Muscle layer of duodenum (tissue), 2 donors: Measurements from ENCODE around the gene ADAM10.
A peak's percentile ranks its signal among the peaks of the same experiment; 100 is the strongest.
"Not testable (repeated sequence)": the region's sequence is repeated elsewhere in the genome, so short reads cannot be mapped to it uniquely, and the experiment has no call there.

Source experiments
- H3K27ac ChIP-seq: one replicate; pipeline ENCODE4 v1.7.0; 2013; ENCODE audit warnings: mild to moderate bottlenecking, low read length
- H3K27me3 ChIP-seq: one replicate; pipeline ENCODE4 v1.7.0; 2013; ENCODE audit warnings: low read depth, mild to moderate bottlenecking, control low read depth, low read length
- H3K36me3 ChIP-seq, 2 donors: one replicate each; pipeline ENCODE4 v1.7.0; 2013; ENCODE audit warnings: low read length in 2 of 2, control low read depth in 1 of 2, mild to moderate bottlenecking in 1 of 2; ENCODE audit not compliant: insufficient read depth in 2 of 2, control insufficient read depth in 1 of 2
- H3K4me1 ChIP-seq, 2 donors: one replicate each; pipeline ENCODE4 v1.7.0; 2013; ENCODE audit warnings: low read length in 2 of 2, mild to moderate bottlenecking in 2 of 2, control low read depth in 1 of 2, moderate library complexity in 1 of 2; ENCODE audit not compliant: insufficient read depth in 2 of 2, control insufficient read depth in 1 of 2
- H3K4me3 ChIP-seq, 2 donors: one replicate each; pipeline ENCODE4 v1.7.0; 2013; ENCODE audit warnings: low read length in 2 of 2, low read depth in 1 of 2, mild to moderate bottlenecking in 1 of 2
- H3K9me3 ChIP-seq, 2 donors: one replicate each; pipeline ENCODE4 v1.7.0; 2013; ENCODE audit warnings: low read length in 2 of 2, control low read depth in 1 of 2, mild to moderate bottlenecking in 1 of 2; ENCODE audit not compliant: control insufficient read depth in 1 of 2
- donor health status: healthy.

ADAM10 gene

DNA sequence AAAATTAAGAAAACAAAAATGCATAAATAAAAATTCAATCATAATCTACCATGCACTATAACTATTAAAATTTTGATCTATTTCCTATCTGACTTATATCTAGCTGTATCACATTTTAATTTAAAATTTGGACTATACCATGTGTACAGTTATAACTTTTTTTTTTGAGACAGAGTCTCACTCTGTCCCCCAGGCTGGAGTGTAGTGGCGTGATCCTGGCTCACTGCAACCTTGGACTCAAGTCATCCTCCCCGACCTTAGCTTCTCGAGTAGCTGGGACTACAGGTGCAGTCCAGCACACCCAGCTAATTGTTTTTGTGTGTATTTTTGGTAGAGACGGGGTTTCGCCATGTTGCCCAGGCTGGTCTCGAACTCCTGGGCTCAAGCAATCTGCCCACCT, 119.9 kb downstream of the ADAM10 start:
- Histone ChIP-seq H3K36me3 (peaks cover 4 to 7% of the 10 kb centered on the region in 2 donors), H3K9me3 (no peaks in the 10 kb centered on the region), H3K27me3 (no peaks in the 10 kb centered on the region), H3K27ac (no peak overlapping the region), H3K4me3 (no peak overlapping the region), H3K4me1 (peaks cover 5 to 11% of the 10 kb centered on the region in 2 donors)

DNA sequence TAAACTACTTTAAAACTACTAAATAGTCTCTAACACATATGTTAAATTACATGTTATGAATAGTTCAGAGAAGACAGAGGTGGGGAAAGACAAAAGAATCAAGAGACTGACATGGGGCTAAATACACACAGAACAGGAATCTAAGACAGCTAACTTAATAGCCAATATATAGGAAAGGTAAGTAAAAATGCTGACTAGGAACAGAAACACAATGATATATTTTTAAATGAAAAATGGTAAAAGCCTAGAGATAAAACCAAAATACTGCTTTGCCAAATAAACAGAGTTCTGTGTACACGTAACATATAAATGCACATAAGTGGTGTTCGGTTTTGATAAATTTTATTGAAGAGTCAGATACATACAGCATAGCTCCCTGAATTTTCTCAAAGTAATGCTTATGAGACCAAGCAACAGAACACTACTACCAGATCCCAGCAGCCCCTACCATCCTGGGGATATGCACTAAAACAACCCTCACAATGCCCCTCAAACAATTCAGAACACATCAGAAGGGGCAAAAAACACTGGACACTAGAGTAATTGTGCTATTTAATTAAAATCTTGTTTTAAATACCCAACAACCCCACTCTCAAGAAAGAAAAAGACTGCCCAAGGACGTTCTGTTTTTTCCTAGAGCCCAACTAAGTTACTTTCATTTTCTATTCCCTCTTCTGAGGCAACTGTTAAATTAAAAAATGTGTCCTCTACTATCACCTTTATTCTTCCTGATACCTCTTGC, 121.1 kb downstream of the ADAM10 start:
- H3K9me3 ChIP-seq: no peaks in the 10 kb centered on the region
- peak overlapping the region; percentile 55 to 64 for H3K4me3 ChIP-seq
- peaks cover 4 to 7% of the 10 kb centered on the region in 2 donors for H3K36me3 ChIP-seq
- peak overlapping the region; percentile 85 for H3K27ac ChIP-seq
- peaks cover 5 to 11% of the 10 kb centered on the region in 2 donors for H3K4me1 ChIP-seq
- no peaks in the 10 kb centered on the region for H3K27me3 ChIP-seq

DNA sequence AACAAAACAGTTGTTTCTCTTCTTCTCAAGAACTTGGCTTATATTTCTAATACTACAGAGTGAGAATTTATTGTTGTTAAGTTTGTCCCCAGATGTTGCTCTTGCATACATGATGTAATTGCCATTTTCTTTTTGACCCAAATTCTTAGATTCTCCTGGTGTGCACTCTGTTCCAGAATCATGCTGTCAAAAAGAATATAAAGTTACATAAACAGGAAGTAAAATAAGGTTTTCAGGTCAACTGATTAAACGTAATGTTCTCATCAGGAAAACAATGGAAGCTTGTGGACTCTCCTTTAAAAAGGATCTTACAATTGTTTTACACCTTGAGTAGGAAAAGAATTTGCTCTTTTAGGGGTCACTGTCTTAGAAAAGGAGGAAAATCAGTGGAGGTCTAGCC, 121.8 kb downstream of the ADAM10 start:
- Histone ChIP-seq H3K4me1 (peaks cover 5 to 11% of the 10 kb centered on the region in 2 donors), H3K36me3 (peaks cover 4 to 7% of the 10 kb centered on the region in 2 donors), H3K27ac (peak overlapping the region; percentile 85), H3K4me3 (no peak overlapping the region), H3K27me3 (no peaks in the 10 kb centered on the region), H3K9me3 (no peaks in the 10 kb centered on the region)

DNA sequence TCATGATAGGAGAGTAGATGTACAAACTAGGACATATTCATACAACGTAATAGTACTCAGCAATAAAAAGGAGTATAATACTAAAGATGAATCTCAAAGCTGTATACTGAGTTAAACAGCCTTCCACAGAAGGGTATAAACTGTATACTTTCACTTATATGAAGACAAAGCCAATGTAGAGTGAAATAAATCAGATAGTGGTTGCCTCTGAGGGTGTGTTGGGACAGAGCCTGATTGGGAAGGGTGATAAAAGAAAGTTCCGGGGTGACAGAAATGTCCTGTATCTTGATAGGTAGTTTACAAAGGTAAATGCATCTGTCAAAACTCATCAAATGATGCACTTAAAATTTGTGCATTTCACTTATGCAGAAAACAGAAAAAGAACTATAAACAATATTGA, 122.5 kb downstream of the ADAM10 start:
- no peaks in the 10 kb centered on the region for H3K9me3 ChIP-seq
- H3K27me3 ChIP-seq: no peaks in the 10 kb centered on the region
- no peak overlapping the region for H3K4me3 ChIP-seq
- peaks cover 4 to 7% of the 10 kb centered on the region in 2 donors for H3K36me3 ChIP-seq
- no peak overlapping the region for H3K27ac ChIP-seq
- H3K4me1 ChIP-seq: peaks cover 5 to 11% of the 10 kb centered on the region in 2 donors

DNA sequence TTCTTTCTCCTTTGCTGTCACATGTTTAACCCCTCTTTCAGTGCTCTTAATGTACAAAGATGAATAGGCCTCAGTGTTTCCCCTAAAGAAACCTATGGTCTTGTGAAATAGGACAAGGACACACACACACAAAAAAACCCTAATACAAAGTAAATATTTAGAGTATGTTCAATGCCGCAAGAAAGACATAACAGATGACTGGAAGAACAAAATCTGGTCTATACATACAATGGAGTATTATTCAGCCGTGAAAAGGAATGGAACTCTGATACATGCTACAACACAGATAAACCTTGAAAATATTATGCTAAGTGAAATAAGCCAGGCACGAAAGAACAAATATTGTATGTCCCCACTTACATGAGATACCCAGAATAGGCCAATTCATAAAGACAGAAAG, 123.1 kb downstream of the ADAM10 start:
- H3K4me1 ChIP-seq: peaks cover 5 to 11% of the 10 kb centered on the region in 2 donors

DNA sequence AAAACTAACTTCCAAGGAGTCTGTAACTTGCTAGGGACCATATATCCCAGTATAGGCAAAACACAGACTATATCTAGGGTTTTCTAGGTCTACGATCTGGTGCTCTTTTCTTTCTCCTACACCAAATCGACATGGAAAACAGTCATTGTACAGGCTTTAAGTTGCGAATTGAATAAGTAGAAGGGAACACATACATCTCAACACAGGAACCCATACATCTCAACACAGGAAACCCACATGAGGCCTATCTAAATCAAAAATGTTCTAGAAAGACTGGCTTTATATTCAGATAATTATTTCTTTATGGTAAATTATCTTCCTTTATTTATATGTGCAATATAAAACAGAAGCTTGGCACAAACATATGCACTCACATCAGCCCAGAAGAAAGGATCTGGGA, 126.6 kb downstream of the ADAM10 start:
- no peak overlapping the region for H3K27ac ChIP-seq

More for the DNA sequence above, 123.1 kb downstream of the ADAM10 start:
- Histone ChIP-seq H3K4me3 (no peak overlapping the region), H3K27me3 (no peaks in the 10 kb centered on the region), H3K36me3 (peaks cover 4 to 7% of the 10 kb centered on the region in 2 donors), H3K27ac (no peak overlapping the region), H3K9me3 (no peaks in the 10 kb centered on the region)

DNA sequence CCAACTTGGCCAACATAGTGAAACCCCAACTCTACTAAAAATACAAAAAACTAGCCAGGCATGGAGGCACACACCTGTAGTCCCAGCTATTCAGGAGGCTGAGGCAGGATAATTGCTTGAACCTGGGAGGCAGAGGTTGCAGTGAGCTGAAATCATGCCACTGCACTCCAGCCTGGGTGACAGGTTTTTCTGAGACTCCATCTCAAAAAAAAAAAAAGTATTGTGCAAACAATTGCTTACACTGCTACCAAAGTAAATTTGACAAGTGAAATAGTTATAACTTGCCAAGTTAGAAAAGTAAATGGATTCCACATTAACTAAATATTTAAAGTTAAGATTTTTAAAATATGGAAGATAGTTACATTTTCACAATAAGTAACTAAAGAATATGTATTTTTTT, 129.2 kb downstream of the ADAM10 start:
- H3K27me3 ChIP-seq, H3K4me1 ChIP-seq, H3K9me3 ChIP-seq, H3K4me3 ChIP-seq, H3K27ac ChIP-seq: not testable (repeated sequence)
- H3K36me3 ChIP-seq: peaks cover 0 to 22% of the 10 kb centered on the region in 2 donors

More for the DNA sequence above, 126.6 kb downstream of the ADAM10 start:
- peaks cover 0 to 4% of the 10 kb centered on the region in 2 donors for H3K4me1 ChIP-seq
- peaks cover 4 to 17% of the 10 kb centered on the region in 2 donors for H3K36me3 ChIP-seq
- H3K4me3 ChIP-seq: no peak overlapping the region
- H3K27me3 ChIP-seq: no peaks in the 10 kb centered on the region
- no peaks in the 10 kb centered on the region for H3K9me3 ChIP-seq

DNA sequence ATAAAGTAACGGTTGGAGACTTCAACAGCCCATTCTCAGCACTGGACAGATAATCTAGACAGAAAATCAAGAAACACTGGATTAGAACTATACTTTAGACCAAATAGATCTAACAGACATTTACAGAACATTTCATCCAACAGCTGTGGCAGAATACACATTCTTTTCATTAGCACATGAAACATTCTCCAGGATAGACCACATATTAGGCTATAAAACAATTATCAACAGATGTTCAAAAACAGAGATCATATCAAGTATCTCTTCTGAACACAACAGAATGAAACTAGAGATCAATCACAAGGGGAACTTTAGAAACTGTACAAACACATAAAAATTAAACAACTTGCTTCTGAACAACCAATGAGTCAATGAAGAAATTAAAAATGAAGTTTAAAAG, 133.3 kb downstream of the ADAM10 start:
- H3K36me3 ChIP-seq: peaks cover 4 to 39% of the 10 kb centered on the region in 2 donors
- no peak overlapping the region for H3K4me3 ChIP-seq
- H3K4me1 ChIP-seq: peaks cover 0 to 4% of the 10 kb centered on the region in 2 donors
- peaks cover 5 to 12% of the 10 kb centered on the region in 2 donors for H3K9me3 ChIP-seq
- no peaks in the 10 kb centered on the region for H3K27me3 ChIP-seq
- H3K27ac ChIP-seq: no peak overlapping the region

DNA sequence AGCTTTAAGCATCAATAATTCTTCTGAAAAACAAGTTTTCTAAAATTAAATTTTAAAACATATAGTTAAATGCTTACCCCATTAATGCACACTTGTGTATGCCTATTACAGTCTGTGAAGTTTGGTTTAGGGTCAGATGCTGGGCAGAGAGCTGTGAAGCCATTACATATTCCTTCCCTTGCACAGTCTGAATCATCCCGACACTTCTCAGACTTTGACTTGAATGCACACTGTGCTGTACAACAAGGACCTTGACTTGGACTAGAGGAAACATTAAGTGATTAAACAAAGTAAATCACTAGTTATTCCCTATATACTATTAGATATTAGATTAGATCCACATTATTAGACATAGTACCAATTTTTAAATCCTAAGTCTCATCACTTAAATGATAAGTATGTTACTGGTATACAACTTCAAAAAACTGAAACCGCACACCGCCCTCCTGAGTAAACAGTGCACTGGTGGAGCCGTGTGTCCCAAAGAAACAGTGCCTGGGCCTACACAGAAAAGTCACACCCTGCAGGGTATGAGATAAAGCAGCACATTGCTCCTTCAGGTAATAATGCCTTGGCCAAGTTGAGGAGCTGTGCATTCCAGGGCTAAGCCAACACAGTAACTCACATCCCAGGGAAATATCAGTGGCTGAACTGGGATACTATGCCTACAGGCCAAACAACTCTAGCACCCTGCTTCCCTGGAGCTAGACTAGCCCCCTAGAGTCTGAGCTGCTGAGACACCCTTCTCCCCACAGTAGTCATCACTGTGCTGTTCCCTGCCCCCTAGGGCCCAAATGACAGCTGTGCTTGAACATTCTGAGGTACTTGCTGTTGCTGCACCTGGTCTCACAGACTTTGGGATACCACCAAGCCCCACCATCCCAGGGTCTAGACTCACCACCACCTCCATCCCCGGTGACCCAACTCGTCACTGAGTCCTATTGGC, 137.5 kb downstream of the ADAM10 start:
- H3K36me3 ChIP-seq: peaks cover 26 to 40% of the 10 kb centered on the region in 2 donors
- H3K4me3 ChIP-seq: no peak overlapping the region
- H3K27ac ChIP-seq: no peak overlapping the region
- peaks cover 0 to 4% of the 10 kb centered on the region in 2 donors for H3K4me1 ChIP-seq
- H3K9me3 ChIP-seq: peaks cover 5 to 12% of the 10 kb centered on the region in 2 donors
- no peaks in the 10 kb centered on the region for H3K27me3 ChIP-seq

DNA sequence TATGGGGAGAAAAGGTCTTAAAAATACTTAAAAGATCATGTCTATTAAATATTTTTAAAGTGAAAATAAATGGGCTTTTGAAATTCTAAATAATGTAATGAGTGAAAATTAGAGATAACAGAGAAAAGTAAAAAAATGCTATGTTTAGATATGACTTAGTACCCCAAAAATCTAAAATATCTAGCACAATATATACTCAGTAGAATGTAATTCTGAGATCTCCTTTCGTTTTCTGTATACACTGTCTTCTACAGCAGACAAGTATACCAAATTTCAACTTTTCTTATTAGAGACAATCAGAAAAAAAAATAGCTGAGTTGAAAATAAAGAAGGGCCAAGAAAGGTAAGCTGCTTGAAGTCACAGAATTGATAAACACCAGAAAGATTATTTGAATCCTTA, 140.8 kb downstream of the ADAM10 start:
- H3K36me3 ChIP-seq: peaks cover 20 to 26% of the 10 kb centered on the region in 2 donors
- H3K27ac ChIP-seq: no peak overlapping the region
- H3K9me3 ChIP-seq: peaks cover 0 to 1% of the 10 kb centered on the region in 2 donors
- H3K4me1 ChIP-seq: peaks cover 0 to 4% of the 10 kb centered on the region in 2 donors
- H3K4me3 ChIP-seq: no peak overlapping the region
- H3K27me3 ChIP-seq: no peaks in the 10 kb centered on the region

DNA sequence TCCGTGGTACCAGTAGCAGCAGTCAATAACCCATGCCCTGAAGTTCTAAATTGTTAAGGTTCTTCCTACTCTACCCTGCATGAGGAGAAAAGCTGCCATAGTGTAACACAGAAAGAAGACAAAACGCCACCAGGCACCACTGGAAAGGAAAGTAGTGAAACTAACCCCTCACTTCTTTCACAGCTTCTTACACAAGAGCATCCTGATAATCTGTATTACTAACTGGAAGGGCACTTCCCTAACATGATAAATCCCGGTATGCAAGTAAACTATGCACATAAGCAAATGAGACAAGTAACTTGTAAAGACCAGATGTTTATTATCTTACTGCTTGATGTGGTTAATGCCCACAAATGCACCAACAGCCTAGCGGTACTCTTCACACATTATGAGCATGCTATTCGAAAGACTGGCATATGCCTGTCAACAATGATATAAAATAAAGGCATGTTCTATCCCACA, 141.3 kb downstream of the ADAM10 start:
- H3K9me3 ChIP-seq: no peaks in the 10 kb centered on the region
- H3K27ac ChIP-seq: no peak overlapping the region
- H3K36me3 ChIP-seq: peaks cover 25 to 26% of the 10 kb centered on the region in 2 donors
- H3K4me3 ChIP-seq: no peak overlapping the region
- H3K4me1 ChIP-seq: peaks cover 0 to 4% of the 10 kb centered on the region in 2 donors
- no peaks in the 10 kb centered on the region for H3K27me3 ChIP-seq
